ENCODE measurements around the gene TSC22D1. TPM values are rescaled to one million over a fixed set of nuclear protein-coding genes. Genes with fewer than 3 reads are reported as not detected.

Gene TSC22D1
- total RNA-seq, 1 donor from 2014 or later = 61.7 TPM

- DNase-seq (ENCODE audit: extremely low read depth, low read depth, low spot score) = no peak
These were observed 163.7 kb downstream of the TSC22D1 start for GRCh38 chr13:44412346-44412935.

DNA sequence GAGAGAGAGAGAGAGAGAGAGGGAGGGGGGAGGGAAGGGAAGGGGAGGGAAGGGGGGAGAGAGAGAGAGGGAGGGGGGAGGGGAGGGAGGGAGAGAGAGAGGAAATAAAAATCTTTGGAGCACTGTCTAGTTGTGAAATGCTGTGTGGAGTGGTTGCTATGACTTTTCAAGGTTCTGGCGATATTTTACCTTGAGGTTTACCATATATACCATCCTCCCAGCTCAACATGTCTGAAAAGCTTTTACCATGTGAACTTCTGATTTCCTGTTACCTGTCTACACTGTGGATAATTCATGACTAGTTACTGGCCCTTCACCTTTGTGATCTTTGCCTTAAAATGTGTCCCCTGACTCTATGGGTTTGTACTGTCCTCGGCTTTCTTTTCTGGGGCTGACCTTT is 164.3 kb downstream of the TSC22D1 start:
- DNase-seq (ENCODE audit: extremely low read depth, low read depth, low spot score) = no peak

- no peak for DNase-seq (ENCODE audit: extremely low read depth, low read depth, low spot score)
These were observed 165.7 kb downstream of the TSC22D1 start for GRCh38 chr13:44410328-44410859.

DNA sequence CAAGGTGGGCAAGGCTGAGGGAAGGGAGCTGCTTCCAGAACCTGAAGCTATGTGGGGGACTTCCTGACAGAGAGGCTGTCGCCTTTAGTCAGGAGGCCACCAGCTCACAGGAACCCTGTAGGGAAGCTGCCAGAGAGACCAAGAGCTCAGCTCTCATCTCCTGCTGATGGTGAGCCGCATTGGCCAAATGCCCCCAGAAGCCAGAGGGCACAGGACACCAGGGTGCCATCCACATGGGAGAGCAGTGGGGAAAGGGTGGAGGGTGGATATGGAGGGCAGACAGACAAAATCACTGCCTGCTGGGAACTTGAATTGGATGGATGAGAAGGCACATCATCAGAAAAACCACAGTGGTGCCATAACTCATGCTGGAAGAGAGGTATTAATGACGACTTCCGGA is 166.5 kb downstream of the TSC22D1 start:
- no peak for DNase-seq (ENCODE audit: extremely low read depth, low read depth, low spot score)

DNA sequence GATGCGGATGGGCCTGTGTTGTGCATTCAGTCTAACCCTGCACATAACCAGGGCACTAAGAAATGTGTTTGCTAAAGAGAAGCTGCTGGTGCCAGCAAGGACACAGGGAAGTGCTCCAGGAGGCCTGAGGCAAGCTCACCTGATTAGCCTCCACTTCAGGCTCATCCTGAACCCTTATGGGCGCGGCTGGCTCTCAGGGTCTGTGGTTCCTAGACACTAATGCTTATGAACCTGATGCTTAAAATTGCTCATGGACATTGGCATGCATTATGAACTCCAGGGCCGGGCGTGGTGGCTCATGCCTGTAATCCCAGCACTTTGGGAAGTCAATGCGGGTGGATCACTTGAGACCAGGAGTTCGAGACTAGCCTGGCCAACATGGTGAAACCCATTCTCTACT is 168.2 kb downstream of the TSC22D1 start:
- DNase-seq (ENCODE audit: extremely low read depth, low read depth, low spot score) = no peak

DNA sequence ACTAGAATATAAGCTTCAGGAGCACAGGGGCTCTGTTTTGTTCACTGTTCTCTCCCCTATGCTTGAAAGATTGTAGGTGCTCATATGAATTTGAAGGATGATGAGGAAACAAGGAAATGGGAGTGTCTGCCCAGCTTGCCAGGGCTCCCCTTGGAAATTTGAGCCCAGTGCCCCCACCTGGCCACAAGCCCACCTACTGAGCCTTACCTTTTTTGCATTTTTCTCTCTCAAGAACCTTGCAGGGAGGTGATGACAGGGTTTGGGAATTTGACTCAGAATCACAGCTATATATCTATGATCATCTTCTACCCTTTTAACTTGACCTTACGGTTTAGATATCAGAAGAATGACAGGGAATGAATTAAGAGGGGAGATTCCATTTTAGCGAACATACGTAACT is 168.8 kb downstream of the TSC22D1 start:
- DNase-seq (ENCODE audit: extremely low read depth, low read depth, low spot score) = no peak

- DNase-seq (ENCODE audit: extremely low read depth, low read depth, low spot score) = peak; percentile 72
These were observed 169.5 kb downstream of the TSC22D1 start for GRCh38 chr13:44406617-44407016.

DNA sequence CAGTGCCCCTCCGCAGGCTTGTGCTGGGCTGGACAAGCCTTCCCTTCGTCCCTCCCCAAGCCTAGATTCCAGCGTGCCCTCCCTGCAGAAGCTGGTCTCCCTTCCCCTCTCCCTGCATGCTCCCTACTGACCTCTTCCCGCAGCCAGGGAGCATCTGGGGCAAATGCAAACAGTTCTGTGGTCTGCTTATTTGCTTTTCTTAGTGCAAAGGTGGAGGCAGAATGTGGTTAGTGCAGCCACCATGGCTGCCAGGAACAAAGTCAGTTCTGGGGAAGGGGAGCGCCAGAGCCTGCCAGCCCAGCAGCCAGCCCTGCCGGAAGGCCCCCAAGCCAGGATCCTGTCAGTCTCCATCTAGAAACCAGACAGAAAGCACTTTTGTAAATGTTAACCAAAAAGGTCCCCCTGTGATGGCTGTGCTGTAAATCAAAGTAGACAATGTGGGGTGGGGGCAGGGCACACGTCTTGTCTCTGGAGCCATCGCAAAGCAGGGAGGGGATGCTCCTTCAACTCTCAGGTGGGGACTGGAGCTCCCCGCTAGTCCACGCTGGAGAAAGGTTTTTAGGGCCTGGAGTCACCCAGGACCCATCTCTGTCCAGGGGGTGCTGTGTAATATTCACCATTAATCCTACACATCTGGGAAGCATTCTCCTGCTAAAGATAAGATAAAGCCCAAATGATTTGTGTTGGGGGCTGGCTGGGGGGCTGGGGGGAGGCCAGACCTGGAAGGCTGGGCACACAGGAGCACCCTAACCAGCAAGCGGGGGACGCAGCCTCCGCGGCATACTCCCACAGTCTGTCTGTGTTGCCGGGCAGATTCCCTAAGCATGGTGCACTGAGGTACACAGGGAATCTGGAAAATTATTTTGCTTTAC is 171.6 kb downstream of the TSC22D1 start:
- no peak for DNase-seq (ENCODE audit: extremely low read depth, low read depth, low spot score)

GRCh38 chr13:44403461-44404056 is 172.6 kb downstream of the TSC22D1 start:
- DNase-seq (ENCODE audit: extremely low read depth, low read depth, low spot score) = no peak

- DNase-seq (ENCODE audit: extremely low read depth, low read depth, low spot score) = no peak
These were observed 173.2 kb downstream of the TSC22D1 start for GRCh38 chr13:44402899-44403445.

DNA sequence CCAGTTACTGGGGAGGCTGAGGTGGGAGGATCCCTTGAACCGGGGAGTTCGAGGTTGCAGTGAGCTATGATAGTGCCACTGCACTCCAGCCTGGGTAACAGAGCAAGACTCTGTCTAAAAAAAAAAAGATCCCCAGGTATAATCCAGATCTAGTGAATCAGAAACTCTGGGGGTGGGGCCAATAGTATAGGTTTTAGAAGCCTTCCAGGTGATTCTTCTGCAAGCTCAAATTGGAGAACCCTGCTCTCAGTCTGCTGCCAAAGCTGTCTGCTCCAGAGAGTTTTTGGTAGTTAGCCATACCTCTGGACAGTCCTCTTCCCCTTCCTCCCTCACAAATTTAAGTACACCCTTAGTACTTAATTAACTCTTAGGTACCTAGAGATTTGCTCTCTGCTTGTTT is 174.6 kb downstream of the TSC22D1 start:
- no peak for DNase-seq (ENCODE audit: extremely low read depth, low read depth, low spot score)

DNA sequence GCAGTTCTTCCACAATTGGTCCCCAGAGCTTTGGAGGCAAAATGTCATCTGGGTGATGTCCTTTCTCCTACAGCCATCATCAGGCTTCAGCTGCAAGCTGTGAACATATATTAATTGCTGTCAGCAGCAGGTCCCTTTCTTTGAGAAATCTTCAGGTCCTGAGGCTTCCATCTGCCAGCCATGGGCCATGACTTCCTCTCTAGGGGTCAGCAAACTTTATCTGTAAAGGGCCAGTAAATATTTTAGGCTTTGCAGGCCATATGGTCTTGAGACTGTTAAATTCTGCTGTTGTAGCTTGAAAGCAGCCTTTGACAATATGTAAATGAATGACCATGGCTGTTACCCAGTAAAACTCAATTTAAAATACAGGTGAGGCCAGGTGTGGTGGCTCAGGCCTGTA is 175.4 kb downstream of the TSC22D1 start:
- DNase-seq (ENCODE audit: extremely low read depth, low read depth, low spot score) = no peak

- no peak for DNase-seq (ENCODE audit: extremely low read depth, low read depth, low spot score)
These were observed 177.1 kb downstream of the TSC22D1 start for GRCh38 chr13:44399074-44399473.

DNA sequence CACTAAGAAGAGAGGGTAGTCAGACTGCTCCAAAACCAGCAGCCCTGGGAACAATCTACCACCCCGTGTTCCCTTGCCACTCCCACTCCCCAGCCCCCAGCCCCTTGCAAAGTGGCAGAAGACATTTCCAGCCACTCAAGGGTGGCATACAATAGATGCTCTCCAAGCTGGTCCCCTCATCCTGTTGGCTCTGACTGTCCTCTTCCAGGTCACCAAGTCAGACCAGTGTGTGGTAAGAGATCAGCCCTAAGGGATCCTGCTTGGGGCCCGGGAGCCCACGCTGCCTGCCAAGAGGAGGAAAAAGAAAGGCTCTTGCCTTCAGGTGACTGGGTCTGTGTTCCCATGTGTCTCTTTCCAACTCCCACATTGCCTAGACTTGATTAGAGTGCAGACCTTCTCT is 177.5 kb downstream of the TSC22D1 start:
- DNase-seq (ENCODE audit: extremely low read depth, low read depth, low spot score) = no peak

DNA sequence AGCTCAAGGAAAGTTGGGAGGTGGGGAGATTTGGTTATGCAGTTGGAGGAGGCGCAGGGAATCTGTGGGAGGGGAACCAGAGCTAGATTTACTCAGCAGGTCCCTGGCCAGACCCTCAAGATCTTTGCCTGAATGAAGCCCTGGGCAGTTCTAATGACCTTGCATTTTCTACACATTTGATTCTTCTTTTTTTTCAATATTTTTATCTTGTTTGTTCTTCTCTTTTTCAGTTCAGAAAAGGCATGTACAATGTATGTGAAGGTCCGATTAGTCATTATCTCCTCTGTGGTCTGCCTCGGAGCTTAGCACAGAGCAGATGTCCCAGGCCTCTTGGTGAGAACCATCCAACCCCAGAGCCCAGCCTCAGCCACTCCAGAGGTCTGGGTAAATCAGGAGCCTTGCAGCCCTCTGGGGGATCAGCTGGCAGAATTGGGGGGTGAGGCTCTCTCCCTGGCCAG is 178.3 kb downstream of the TSC22D1 start:
- DNase-seq (ENCODE audit: extremely low read depth, low read depth, low spot score) = no peak

- no peak for DNase-seq (ENCODE audit: extremely low read depth, low read depth, low spot score)
These were observed 179.2 kb downstream of the TSC22D1 start for GRCh38 chr13:44396701-44397580.

DNA sequence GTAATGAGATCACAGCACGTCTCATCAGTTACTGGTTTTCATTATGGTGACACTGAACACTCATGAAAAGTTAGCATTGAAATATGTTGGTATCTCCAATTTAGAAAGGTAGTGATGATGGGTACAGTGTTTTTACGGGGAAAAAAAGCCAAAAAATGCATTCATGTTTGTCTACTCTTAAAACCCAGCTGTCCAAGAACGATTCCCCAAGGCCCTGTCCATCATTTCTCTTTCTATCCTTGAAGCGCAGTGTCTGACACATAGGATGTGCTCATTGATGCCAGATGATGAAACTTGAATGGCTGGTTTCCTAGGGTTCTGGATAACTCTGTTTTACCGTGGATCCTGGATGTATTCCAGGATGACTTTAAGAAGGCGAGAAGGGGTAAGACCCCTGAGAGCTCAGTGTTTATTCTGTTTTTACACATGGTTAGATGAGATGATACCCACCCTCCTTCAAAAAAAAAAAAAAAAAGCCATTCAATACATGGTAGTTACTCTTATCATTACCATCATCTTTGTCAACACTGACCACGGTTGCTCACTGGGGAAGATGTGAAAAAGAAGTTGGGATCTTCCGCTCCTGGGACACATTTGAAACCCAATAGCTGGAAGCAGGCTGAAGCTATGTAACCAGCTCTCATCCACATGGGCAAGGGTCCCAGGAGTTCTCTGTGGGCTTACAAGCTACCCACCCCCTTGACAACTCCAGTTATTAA is 180.0 kb downstream of the TSC22D1 start:
- DNase-seq (ENCODE audit: extremely low read depth, low read depth, low spot score) = no peak

DNA sequence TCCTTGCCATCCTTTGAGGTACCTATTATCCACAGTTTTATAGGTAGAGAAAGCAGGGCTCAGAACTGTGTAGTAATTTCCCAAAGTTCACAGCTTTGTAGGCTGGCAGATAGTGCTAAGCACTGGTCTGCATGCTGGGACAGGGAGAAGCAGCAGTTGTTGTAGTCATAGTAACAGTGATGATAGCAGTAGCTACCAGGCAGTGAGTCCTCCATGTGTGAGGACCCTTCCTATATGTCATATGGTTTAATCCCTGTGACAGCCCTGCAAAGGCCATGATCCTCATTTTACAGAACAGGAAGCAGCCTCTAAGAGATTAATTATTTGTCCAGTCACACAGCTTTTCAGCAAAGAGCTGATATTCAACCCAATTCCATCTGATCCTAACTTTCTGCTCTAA is 181.5 kb downstream of the TSC22D1 start:
- no peak for DNase-seq (ENCODE audit: extremely low read depth, low read depth, low spot score)

DNA sequence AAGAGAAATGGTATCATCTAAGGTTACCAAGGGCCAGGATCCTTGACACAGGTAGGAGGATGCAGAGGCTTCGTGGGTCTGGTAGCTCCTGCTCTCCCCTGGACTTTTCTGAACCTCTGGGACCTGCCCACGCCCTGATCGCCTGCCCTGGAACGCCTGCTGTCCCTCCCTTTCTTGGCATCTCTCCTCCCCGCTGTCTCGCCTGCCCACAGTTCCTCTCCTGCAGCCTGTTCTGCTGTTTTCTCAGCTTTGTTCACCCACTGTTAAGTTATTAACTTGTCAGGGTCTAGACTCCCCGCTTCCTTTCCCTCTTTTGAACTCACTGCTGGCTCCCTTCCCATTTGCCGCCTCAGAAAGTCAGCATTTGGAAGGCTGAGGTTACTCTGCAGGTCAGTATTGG is 182.7 kb downstream of the TSC22D1 start:
- no peak for DNase-seq (ENCODE audit: extremely low read depth, low read depth, low spot score)

DNA sequence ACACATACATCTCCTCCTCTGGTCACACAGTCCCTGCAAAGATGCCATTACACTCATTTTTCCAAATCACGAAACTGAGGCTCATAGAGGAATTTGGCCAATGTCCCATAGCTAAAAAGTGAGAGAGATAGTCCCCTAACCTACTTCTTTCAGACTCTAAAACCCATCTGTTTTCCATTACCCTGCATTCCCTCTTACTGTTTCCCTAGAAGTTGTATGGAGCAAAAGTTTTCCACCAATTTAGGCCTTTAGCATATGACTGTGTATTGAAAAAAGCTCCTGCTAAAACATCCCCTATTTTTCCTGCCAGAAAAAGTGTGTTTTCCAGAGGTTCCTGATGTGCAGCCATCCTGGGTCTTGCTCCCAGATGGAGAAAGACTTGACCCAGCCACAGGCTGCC is 186.3 kb downstream of the TSC22D1 start:
- DNase-seq (ENCODE audit: extremely low read depth, low read depth, low spot score) = no peak
